HepG2 (cell line): ENCODE results near the gene EPB42. TPM values are rescaled to one million over a fixed set of nuclear protein-coding genes. Genes with fewer than 3 reads are reported as not detected.
A peak's percentile ranks its signal among the peaks of the same experiment; 100 is the strongest.

Experiments
- ATAC-seq: fragments of 200-7000 bp; cut with Tn5 transposase; 3 replicates; pipeline ENCODE4 v1.9.1; 2020; ENCODE audit warnings: mild to moderate bottlenecking, moderate library complexity
- BruUV-seq: library from RNA; stranded (reverse); fragments of 400-500 nt; replicated peaks from 2 replicates; lab custom pipeline; 2021; lab: Mats Ljungman, UMichigan
- CTCF ChIA-PET: fragments of 300-600 bp; formaldehyde crosslinking; extraction: SDS; loops from one replicate; lab custom pipeline; 2021; ENCODE audit warnings: low total read pairs, inconsistent platforms, low intra/inter-chr PET ratio; lab: Yijun Ruan, JAX
- POLR2A ChIA-PET: fragments of 350-600 bp; sonication (Branson Sonifier 250); formaldehyde crosslinking; loops from one replicate; lab custom pipeline; 2020; ENCODE audit warnings: antibody characterized with exemption, inconsistent platforms; lab: Yijun Ruan, JAX
- DNase-seq: peaks from one replicate; pipeline ENCODE4 v3.0.0-alpha.2; 2015; ENCODE audit warnings: low spot score
- FAIRE-seq: peaks from 3 replicates; lab custom pipeline; 2011; peaks lifted over from hg19 to GRCh38; lab: Jason Lieb, UNC
- H2AFZ ChIP-seq: one replicate; pipeline ENCODE4 v1.6.1; 2011; ENCODE audit warnings: low read length, inconsistent platforms
- H3K27ac ChIP-seq: fragments of 300-600 bp; 3 replicates; pipeline ENCODE4 v1.8.0; 2011; ENCODE audit warnings: mixed run types, mild to moderate bottlenecking, mixed read lengths, low read length, inconsistent platforms; ENCODE audit not compliant: insufficient read depth; ENCODE audit errors: extremely low read length
- H3K27me3 ChIP-seq, 2 experiments: fragments of 200-600 bp in 1 of 2; 2 replicates in 1 of 2; 3 replicates in 1 of 2; pipeline versions ENCODE4 v1.6.0 to v1.8.0; 2011; ENCODE audit warnings: low read length in 2 of 2, mild to moderate bottlenecking in 2 of 2, moderate library complexity in 2 of 2, inconsistent platforms in 1 of 2; ENCODE audit not compliant: insufficient read depth in 2 of 2, control insufficient read depth in 1 of 2
- H3K36me3 ChIP-seq, 2 experiments: fragments of 200-600 bp in 1 of 2; replicated peaks in 1 of 2; 2 replicates in 1 of 2; 3 replicates in 1 of 2; pipeline versions ENCODE4 v1.5.1 to v1.8.0; 2011; ENCODE audit warnings: low read length in 2 of 2, inconsistent platforms in 1 of 2; ENCODE audit not compliant: insufficient read depth in 2 of 2, control insufficient read depth in 1 of 2
- H3K4me1 ChIP-seq: 2 replicates; pipeline ENCODE4 v1.5.1; 2012; ENCODE audit warnings: low read length, inconsistent platforms; ENCODE audit not compliant: insufficient read depth
- H3K4me2 ChIP-seq: 2 replicates; pipeline ENCODE4 v1.6.0; 2011; ENCODE audit warnings: low read depth, low read length, inconsistent platforms
- H3K4me3 ChIP-seq, 3 experiments: fragments of 200-600 bp in 1 of 3; sonication (generic), shearing (Covaris generic) in 1 of 3; replicated peaks in 1 of 3; 2 replicates each; pipeline ENCODE4 v1.5.1; 2011 to 2016; ENCODE audit warnings: low read length in 3 of 3, inconsistent platforms in 2 of 3, low read depth in 2 of 3, mild to moderate bottlenecking in 2 of 3, control low read depth in 1 of 3, mixed read lengths in 1 of 3; ENCODE audit not compliant: insufficient read depth in 1 of 3
- H3K79me2 ChIP-seq: one replicate; pipeline ENCODE4 v1.6.1; 2011; ENCODE audit warnings: low read length, inconsistent platforms; ENCODE audit not compliant: insufficient read depth
- H3K9ac ChIP-seq: 2 replicates; pipeline ENCODE4 v1.6.0; 2011; ENCODE audit warnings: mild to moderate bottlenecking, low read depth, low read length, inconsistent platforms; ENCODE audit not compliant: insufficient read depth
- H3K9me3 ChIP-seq: 2 replicates; pipeline ENCODE4 v1.5.1; 2012; ENCODE audit warnings: mild to moderate bottlenecking, low read length
- H4K20me1 ChIP-seq: 2 replicates; pipeline ENCODE4 v1.6.0; 2011; ENCODE audit warnings: inconsistent platforms, mild to moderate bottlenecking, low read length, moderate library complexity; ENCODE audit not compliant: insufficient read depth
- PHF20 ChIP-seq: sonication (generic); formaldehyde crosslinking; IDR thresholded peaks from 2 replicates; pipeline ENCODE4 v1.5.0; 2020; ENCODE audit warnings: mild to moderate bottlenecking, missing genetic modification reagents
- POGK ChIP-seq: sonication (generic); formaldehyde crosslinking; conservative IDR thresholded peaks from 2 replicates; pipeline ENCODE4 v1.8.0; 2022; ENCODE audit warnings: mild to moderate bottlenecking, moderate library complexity, missing genetic modification reagents
- PREB ChIP-seq: sonication (generic); formaldehyde crosslinking; IDR thresholded peaks from 2 replicates; pipeline ENCODE4 v1.4.0; 2020; ENCODE audit warnings: missing genetic modification reagents
- RORA ChIP-seq: sonication (generic); formaldehyde crosslinking; IDR thresholded peaks from 2 replicates; pipeline ENCODE4 v1.5.0; 2020; ENCODE audit warnings: mild to moderate bottlenecking, missing genetic modification reagents, moderate library complexity
- ZBTB3 ChIP-seq: sonication (generic); formaldehyde crosslinking; IDR thresholded peaks from 2 replicates; pipeline ENCODE4 v1.4.0; 2020; ENCODE audit warnings: low read depth, mild to moderate bottlenecking, moderate library complexity, missing genetic modification reagents, borderline replicate concordance
- ZFP36L1 ChIP-seq: sonication (generic); formaldehyde crosslinking; IDR thresholded peaks from 2 replicates; pipeline ENCODE4 v1.8.0; 2022; ENCODE audit warnings: mild to moderate bottlenecking, missing genetic modification reagents, moderate library complexity
- ZMAT3 ChIP-seq: sonication (generic); formaldehyde crosslinking; conservative IDR thresholded peaks from 2 replicates; pipeline ENCODE4 v1.7.0; 2021; ENCODE audit warnings: missing genetic modification reagents
- ZNF337 ChIP-seq: sonication (generic); formaldehyde crosslinking; IDR thresholded peaks from 2 replicates; pipeline ENCODE4 v1.5.1; 2020; ENCODE audit warnings: missing genetic modification reagents, low read depth, mild to moderate bottlenecking, borderline replicate concordance
- ZNF512 ChIP-seq: sonication (generic); formaldehyde crosslinking; IDR thresholded peaks from 2 replicates; pipeline ENCODE4 v1.4.0; 2020; ENCODE audit warnings: mild to moderate bottlenecking, missing genetic modification reagents
- WGBS: methylation state at CpG from one replicate; pipeline ENCODE4 v1.1.6; 2017; ENCODE audit warnings: low lambda C conversion rate; 5-methylcytosine and 5-hydroxymethylcytosine counted together
- in situ Hi-C: cut with HindIII; loops from 2 replicates; pipeline ENCODE4 v1.10.0; 2017; ENCODE audit warnings: low pct_unique_long_range_greater_than_20kb; ENCODE audit not compliant: extremely low pct_ligation_motif_present
- intact Hi-C: fragments of 100-400 bp; cut with micrococcal nuclease; formaldehyde crosslinking; loops from one replicate; pipeline ENCODE4 v1.10.0; 2022; ENCODE audit not compliant: unreplicated experiment
- polyA plus RNA-seq, 8 experiments: library from polyadenylated mRNA; depleted of rRNA in 3 of 8; stranded (reverse) in 7 of 8; unstranded in 1 of 8; fragments of >200 nt; fragmentation: Illumina TruSeq in 4 of 8; extraction: Trizol in 4 of 8; gene quantifications; 2 replicates each; pipeline versions ENCODE4 v1.2.1 to v1.2.3, GENCODE V29; 2011 to 2016; ENCODE audit warnings: low read depth in 4 of 8, missing spikeins in 1 of 8, mixed read lengths in 1 of 8; ENCODE audit not compliant: insufficient read depth in 1 of 8
- total RNA-seq, 5 experiments: library from RNA; depleted of rRNA; stranded (reverse); fragments of >200 nt; fragmentation: Illumina TruSeq; extraction: Trizol; gene quantifications; 2 replicates each; pipeline ENCODE4 v1.2.3, GENCODE V29; 2016; ENCODE audit warnings: low read depth in 1 of 5

Gene EPB42
- total and polyA plus RNA-seq, 2 of the 13 experiments (the other 11 are each of a cell fraction or from before 2014, with no cell fraction given): not detected

- DNase-seq (no peak), ATAC-seq (peak; percentile 44), FAIRE-seq (no peak)
- in situ Hi-C loops: no loop called here
- intact Hi-C loops: no loop called here
- Histone ChIP-seq H3K27ac (no peak overlapping the region), H2AFZ (no peak overlapping the region), H3K4me2 (no peak overlapping the region; the same call in 1 of the 2 replicates), H3K9me3 (no peaks in the 10 kb centered on the region), H3K9ac (no peak overlapping the region), H3K4me1 (no peaks in the 10 kb centered on the region), H3K27me3 (peaks cover 2 to 8% of the 10 kb centered on the region in 2 experiments; a peak in 3 of 5 replicates), H3K4me3 (no peak overlapping the region), H3K36me3 (no peaks in the 10 kb centered on the region), H3K79me2 (no peaks in the 10 kb centered on the region), H4K20me1 (no peaks in the 10 kb centered on the region)
- POLR2A ChIA-PET: no interaction called here
- 17% methylated on average over 4 of the region's 15 CpGs for WGBS
- CTCF ChIA-PET: no interaction called here
- BruUV-seq: no TSS peak
- TF ChIP-seq RORA (CRISPR knock-in tag) (no peak), ZFP36L1 (CRISPR knock-in tag) (no peak), POGK (CRISPR knock-in tag) (no peak), ZBTB3 (CRISPR knock-in tag) (no peak), PREB (CRISPR knock-in tag) (no peak), ZNF512 (CRISPR knock-in tag) (no peak), ZNF337 (no peak), ZMAT3 (CRISPR knock-in tag) (no peak), PHF20 (CRISPR knock-in tag) (no peak)
Measured at GRCh38 chr15:43253431-43254403, 32.9 kb upstream of the EPB42 start.
